Right atrium auricular region (tissue), 2 donors: ENCODE data around the gene DARS2. TPM values are rescaled to one million over a fixed set of nuclear protein-coding genes. Genes with fewer than 3 reads are reported as not detected.
"Not testable (repeated sequence)": the region's sequence is repeated elsewhere in the genome, so short reads cannot be mapped to it uniquely, and the experiment has no call there.

Source experiments
- DNase-seq: peaks from one replicate; pipeline ENCODE4 v3.0.0-alpha.2; 2019; ENCODE audit warnings: low spot score
- H3K27ac ChIP-seq, 2 donors: fragments of 200-600 bp; sonication (generic); 1 replicate in 1 of 2; 2 replicates in 1 of 2; pipeline ENCODE4 v1.5.1; 2016 to 2019
- H3K27me3 ChIP-seq, 2 donors: fragments of 200-600 bp; sonication (generic); one replicate each; pipeline versions ENCODE4 v1.5.1 to v1.6.0; 2017 to 2019
- H3K36me3 ChIP-seq: fragments of 200-600 bp; sonication (generic); one replicate; pipeline ENCODE4 v1.5.1; 2016
- H3K4me1 ChIP-seq, 2 donors: fragments of 200-600 bp; sonication (generic); one replicate each; pipeline versions ENCODE4 v1.5.1 to v1.6.0; 2017 to 2019
- H3K4me3 ChIP-seq, 2 donors: fragments of 200-600 bp; sonication (generic); 1 replicate in 1 of 2; 2 replicates in 1 of 2; pipeline ENCODE4 v1.5.1; 2017 to 2019; ENCODE audit warnings: mild to moderate bottlenecking in 1 of 2, moderate library complexity in 1 of 2
- H3K9me3 ChIP-seq, 2 donors: fragments of 200-600 bp; sonication (generic); one replicate each; pipeline ENCODE4 v1.5.1; 2019
- total RNA-seq, 2 donors: library from RNA; depleted of rRNA; stranded (reverse); fragments of >200 nt; gene quantifications; one replicate each; pipeline ENCODE4 v1.1.0, GENCODE V29; 2016
- TF ChIP-seq, protein P1 (sequence below), 2 donors: fragments of 200-600 bp; sonication (generic); IDR thresholded peaks; one replicate each; pipeline ENCODE4 v1.5.1; 2019; ENCODE audit warnings: antibody characterized with exemption in 2 of 2

DARS2 gene
- total RNA-seq, 2 donors from 2014 or later: 11.2 to 13.9 TPM

DNA sequence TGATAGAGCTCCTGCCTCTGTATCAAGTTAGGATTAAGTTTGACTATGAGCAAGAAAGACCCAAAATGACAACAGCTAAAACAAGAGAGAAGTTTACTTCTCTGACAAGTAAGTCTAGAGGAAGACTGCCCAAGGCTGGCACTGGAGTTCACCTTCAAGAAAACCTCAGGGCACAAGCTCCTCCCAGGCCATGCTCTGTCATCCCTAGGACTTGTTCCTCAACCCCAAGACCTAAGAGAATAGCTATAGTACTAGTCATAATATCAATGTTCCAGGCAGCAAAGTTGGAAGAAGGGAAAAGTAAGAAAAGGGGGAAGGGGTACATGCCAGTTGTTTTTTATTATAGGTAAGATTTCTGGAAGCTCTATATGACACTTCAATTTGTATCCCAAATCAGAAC lies 26.4 kb upstream of the DARS2 start:
- no peak for DNase-seq
- Histone ChIP-seq H3K9me3 (no peaks in the 10 kb centered on the region), H3K4me3 (no peak overlapping the region), H3K27me3 (no peaks in the 10 kb centered on the region), H3K27ac (no peak overlapping the region), H3K36me3 (peaks cover 3% of the 10 kb centered on the region), H3K4me1 (no peaks in the 10 kb centered on the region)
- TF ChIP-seq, protein P1, sequence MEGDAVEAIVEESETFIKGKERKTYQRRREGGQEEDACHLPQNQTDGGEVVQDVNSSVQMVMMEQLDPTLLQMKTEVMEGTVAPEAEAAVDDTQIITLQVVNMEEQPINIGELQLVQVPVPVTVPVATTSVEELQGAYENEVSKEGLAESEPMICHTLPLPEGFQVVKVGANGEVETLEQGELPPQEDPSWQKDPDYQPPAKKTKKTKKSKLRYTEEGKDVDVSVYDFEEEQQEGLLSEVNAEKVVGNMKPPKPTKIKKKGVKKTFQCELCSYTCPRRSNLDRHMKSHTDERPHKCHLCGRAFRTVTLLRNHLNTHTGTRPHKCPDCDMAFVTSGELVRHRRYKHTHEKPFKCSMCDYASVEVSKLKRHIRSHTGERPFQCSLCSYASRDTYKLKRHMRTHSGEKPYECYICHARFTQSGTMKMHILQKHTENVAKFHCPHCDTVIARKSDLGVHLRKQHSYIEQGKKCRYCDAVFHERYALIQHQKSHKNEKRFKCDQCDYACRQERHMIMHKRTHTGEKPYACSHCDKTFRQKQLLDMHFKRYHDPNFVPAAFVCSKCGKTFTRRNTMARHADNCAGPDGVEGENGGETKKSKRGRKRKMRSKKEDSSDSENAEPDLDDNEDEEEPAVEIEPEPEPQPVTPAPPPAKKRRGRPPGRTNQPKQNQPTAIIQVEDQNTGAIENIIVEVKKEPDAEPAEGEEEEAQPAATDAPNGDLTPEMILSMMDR (IDR thresholded peaks at IDR 0.05): no peak

GRCh38 chr1:173799995-173800394 lies 24.5 kb upstream of the DARS2 start:
- H3K36me3 ChIP-seq, H3K27ac ChIP-seq, H3K9me3 ChIP-seq, DNase-seq, H3K4me3 ChIP-seq, H3K4me1 ChIP-seq, H3K27me3 ChIP-seq: not testable (repeated sequence)

GRCh38 chr1:173802961-173803360 lies 21.5 kb upstream of the DARS2 start:
- TF ChIP-seq, protein P1 (IDR thresholded peaks at IDR 0.05): no peak
- no peaks in the 10 kb centered on the region for H3K27me3 ChIP-seq
- no peak for DNase-seq
- no peaks in the 10 kb centered on the region for H3K9me3 ChIP-seq
- no peak overlapping the region for H3K4me3 ChIP-seq
- no peaks in the 10 kb centered on the region for H3K4me1 ChIP-seq
- H3K27ac ChIP-seq: no peak overlapping the region
- peaks cover 12% of the 10 kb centered on the region for H3K36me3 ChIP-seq

GRCh38 chr1:173813654-173814053 lies 10.8 kb upstream of the DARS2 start:
- not testable (repeated sequence) for H3K27me3 ChIP-seq, H3K4me1 ChIP-seq, H3K36me3 ChIP-seq, H3K27ac ChIP-seq, H3K9me3 ChIP-seq, H3K4me3 ChIP-seq, DNase-seq

DNA sequence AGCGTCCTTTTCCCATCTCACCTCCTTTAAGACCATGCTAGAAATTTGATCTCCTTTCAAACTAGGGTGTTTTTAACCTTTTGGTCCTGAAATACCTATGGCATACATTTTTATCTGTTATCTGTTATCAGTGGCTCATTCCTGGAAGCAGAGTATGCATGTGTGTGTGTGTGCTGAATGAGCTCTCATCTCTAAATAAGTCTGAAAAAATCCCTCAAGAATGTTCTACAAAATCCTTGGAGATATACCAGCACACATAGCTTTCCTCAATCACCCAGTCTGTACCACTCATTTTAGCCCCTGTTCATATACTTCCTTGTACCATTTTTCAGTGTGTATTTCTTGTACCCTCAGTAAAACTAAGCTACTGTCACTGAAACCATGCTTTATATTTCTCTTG lies 6.0 kb upstream of the DARS2 start:
- Histone ChIP-seq H3K4me1 (peaks cover 0 to 9% of the 10 kb centered on the region in 2 donors), H3K9me3 (no peaks in the 10 kb centered on the region), H3K36me3 (no peaks in the 10 kb centered on the region), H3K4me3 (no peak overlapping the region), H3K27ac (no peak overlapping the region), H3K27me3 (no peaks in the 10 kb centered on the region)
- no peak for DNase-seq
- TF ChIP-seq, protein P1 (IDR thresholded peaks at IDR 0.05): no peak

GRCh38 chr1:173821680-173822079 lies 2.8 kb upstream of the DARS2 start:
- no peak for DNase-seq
- peaks cover 0 to 23% of the 10 kb centered on the region in 2 donors for H3K4me1 ChIP-seq
- H3K36me3 ChIP-seq: no peaks in the 10 kb centered on the region
- TF ChIP-seq, protein P1 (IDR thresholded peaks at IDR 0.05): no peak
- no peaks in the 10 kb centered on the region for H3K27me3 ChIP-seq
- no peak overlapping the region for H3K27ac ChIP-seq
- H3K4me3 ChIP-seq: no peak overlapping the region
- H3K9me3 ChIP-seq: no peaks in the 10 kb centered on the region

DNA sequence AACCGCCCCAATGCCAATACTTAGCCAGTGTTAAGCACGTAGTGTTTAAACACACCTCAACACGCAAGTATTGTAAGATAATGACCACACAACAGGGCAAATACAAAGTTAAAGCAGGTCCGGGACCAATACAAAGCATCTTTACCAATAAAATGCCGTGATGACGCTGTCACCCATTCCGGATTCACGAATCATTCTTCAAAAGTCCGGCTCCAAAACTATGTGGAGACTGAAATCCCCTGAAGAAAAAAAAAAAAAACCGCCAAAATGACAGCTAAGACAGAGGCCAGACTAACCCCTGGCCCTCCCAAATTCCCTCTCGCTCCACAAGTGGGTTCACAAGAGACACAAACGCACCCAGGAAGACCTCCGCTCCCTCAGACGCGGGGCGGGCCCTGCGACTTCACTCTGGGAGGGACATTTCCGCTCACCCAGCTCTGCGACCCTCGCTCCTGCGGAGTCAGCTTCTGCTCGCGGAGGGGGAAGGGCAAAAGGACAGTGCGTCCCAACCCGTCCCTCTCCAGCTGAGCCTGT lies 625 bp upstream of the DARS2 start:
- H3K27ac ChIP-seq: peak overlapping the region; percentile 91 to 95
- H3K9me3 ChIP-seq: no peaks in the 10 kb centered on the region
- no peaks in the 10 kb centered on the region for H3K36me3 ChIP-seq
- DNase-seq: no peak
- TF ChIP-seq, protein P1 (IDR thresholded peaks at IDR 0.05): no peak
- H3K4me1 ChIP-seq: peaks cover 0 to 23% of the 10 kb centered on the region in 2 donors
- peak overlapping the region; percentile 40 to 74 for H3K4me3 ChIP-seq
- H3K27me3 ChIP-seq: no peaks in the 10 kb centered on the region
